Measurements from ENCODE around the gene SCART1.
"Not testable (repeated sequence)": the region's sequence is repeated elsewhere in the genome, so short reads cannot be mapped to it uniquely, and the experiment has no call there.

The SCART1 gene

GRCh38 chr10:133515471-133515870, 61.7 kb downstream of the SCART1 start:
- DNase-seq (ENCODE audit: extremely low spot score): no peak
- no peak for TF ChIP-seq CTCF (IDR thresholded peaks at IDR 0.05; ENCODE audit: control extremely low read depth, extremely low read depth, low read depth, missing control alignments)
- ChIA-PET POLR2A (no interaction called here), CTCF (no interaction called here)

- no peak for DNase-seq (ENCODE audit: extremely low spot score)
- POLR2A ChIA-PET: no interaction called here
- CTCF ChIA-PET: interaction anchor here (0.8 kb wide), 1 partner anchor 187 kb away, joined by 3 read pairs; no protein-coding TSS in a partner anchor
- no peak for TF ChIP-seq CTCF (IDR thresholded peaks at IDR 0.05; ENCODE audit: control extremely low read depth, extremely low read depth, low read depth, missing control alignments)
Measured at GRCh38 chr10:133516057-133516456, 62.3 kb downstream of the SCART1 start.

- CTCF ChIA-PET: interaction anchor here (0.9 to 2.9 kb wide), 3 partner anchors 16 to 189 kb away, joined by 3 to 12 read pairs (median 4); no protein-coding TSS in a partner anchor
- DNase-seq (ENCODE audit: extremely low spot score); POLR2A ChIA-PET: not testable (repeated sequence)
Measured at GRCh38 chr10:133518517-133518916, 64.8 kb downstream of the SCART1 start.

Measured in GM10248 (cell line).